HCT116 (cell line): Measurements from ENCODE around the gene SPATA21. TPM values are rescaled to one million over a fixed set of nuclear protein-coding genes. Genes with fewer than 3 reads are reported as not detected.

Source experiments
- ATAC-seq: fragments of 200-7000 bp; cut with Tn5 transposase; 2 replicates; pipeline ENCODE4 v1.9.1; 2020; ENCODE audit warnings: mild to moderate bottlenecking, moderate library complexity
- BruUV-seq: library from RNA; stranded (reverse); fragments of 400-500 nt; replicated peaks from 2 replicates; lab custom pipeline; 2021; lab: Mats Ljungman, UMichigan
- CTCF ChIA-PET: fragments of 300-600 bp; sonication (Branson Sonifier 250); formaldehyde crosslinking; loops from one replicate; lab custom pipeline; 2021; ENCODE audit warnings: antibody characterized with exemption; lab: Charles Lee
- POLR2A ChIA-PET: fragments of 300-600, 350-600 bp; sonication (Branson Sonifier 250); formaldehyde crosslinking; loops from one replicate; lab custom pipeline; 2021; ENCODE audit warnings: antibody characterized with exemption; lab: Charles Lee
- RAD21 ChIA-PET, 2 experiments: fragments of 300-600 bp; sonication (Branson Sonifier 250); formaldehyde crosslinking; loops; one replicate each; lab custom pipeline; 2023; ENCODE audit warnings: low total read pairs in 2 of 2; ENCODE audit not compliant: uncharacterized antibody in 2 of 2, unreplicated experiment in 2 of 2, low non-redundant PET in 1 of 2; lab: Charles Lee
- DNase-seq: peaks from one replicate; pipeline ENCODE4 v3.0.0-alpha.2; 2010; ENCODE audit warnings: low read depth, low spot score
- H2AFZ ChIP-seq: fragments of 200-600 bp; shearing (Covaris generic), sonication (generic); 2 replicates; pipeline ENCODE4 v1.6.1; 2017; ENCODE audit warnings: low read depth, mixed run types, mixed read lengths, antibody characterized with exemption, low read length; ENCODE audit not compliant: poor library complexity, severe bottlenecking
- H3K27ac ChIP-seq: 2 replicates; pipeline ENCODE4 v1.5.1; 2012; ENCODE audit warnings: low read depth, low read length
- H3K27me3 ChIP-seq: fragments of 200-600 bp; sonication (generic); 2 replicates; pipeline ENCODE4 v1.6.1; 2016; ENCODE audit warnings: mixed run types, low read length, mixed read lengths; ENCODE audit not compliant: insufficient read depth
- H3K36me3 ChIP-seq, 2 experiments: fragments of 200-500 bp in 1 of 2; fragments of 200-600 bp in 1 of 2; sonication (Bioruptor generic) in 1 of 2; sonication (generic) in 1 of 2; 2 replicates each; pipeline versions ENCODE4 v1.5.1 to v1.6.1; 2014 to 2016; ENCODE audit warnings: low read length in 2 of 2, inconsistent platforms in 1 of 2, mixed read lengths in 1 of 2, mixed run types in 1 of 2; ENCODE audit not compliant: insufficient read depth in 2 of 2, control insufficient read depth in 1 of 2
- H3K4me1 ChIP-seq, 2 experiments: fragments of 200-600 bp in 1 of 2; sonication (generic) in 1 of 2; 2 replicates each; pipeline versions ENCODE4 v1.5.1 to v1.6.1; 2012 to 2017; ENCODE audit warnings: low read length in 2 of 2, inconsistent platforms in 1 of 2, mild to moderate bottlenecking in 1 of 2, mixed read lengths in 1 of 2, mixed run types in 1 of 2, moderate library complexity in 1 of 2; ENCODE audit not compliant: insufficient read depth in 2 of 2, control insufficient read depth in 1 of 2
- H3K4me2 ChIP-seq: fragments of 200-600 bp; sonication (generic); 2 replicates; pipeline ENCODE4 v1.6.1; 2017; ENCODE audit warnings: mixed run types, low read length, mixed read lengths
- H3K4me3 ChIP-seq, 2 experiments: fragments of 200-600 bp in 1 of 2; sonication (generic) in 1 of 2; replicated peaks in 1 of 2; 2 replicates each; pipeline ENCODE4 v1.5.1; 2011 to 2016; ENCODE audit warnings: low read length in 2 of 2, control low read depth in 1 of 2, low read depth in 1 of 2, mild to moderate bottlenecking in 1 of 2, mixed read lengths in 1 of 2, mixed run types in 1 of 2
- H3K79me2 ChIP-seq: fragments of 200-600 bp; sonication (generic); 2 replicates; pipeline ENCODE4 v1.6.1; 2017; ENCODE audit warnings: mild to moderate bottlenecking, mixed run types, low read length, moderate library complexity, mixed read lengths; ENCODE audit not compliant: insufficient read depth
- H3K9ac ChIP-seq: fragments of 200-600 bp; sonication (generic); 2 replicates; pipeline ENCODE4 v1.6.1; 2016; ENCODE audit warnings: low read length, mixed read lengths
- H3K9me2 ChIP-seq: fragments of 200-600 bp; sonication (generic), shearing (Covaris generic); 2 replicates; pipeline ENCODE4 v1.6.1; 2017; ENCODE audit warnings: mixed run types, mild to moderate bottlenecking, moderate library complexity; ENCODE audit not compliant: insufficient read depth
- H3K9me3 ChIP-seq, 2 experiments: fragments of 200-500 bp in 1 of 2; fragments of 200-600 bp in 1 of 2; sonication (Bioruptor generic) in 1 of 2; sonication (generic) in 1 of 2; 2 replicates each; pipeline ENCODE4 v1.6.1; 2014 to 2017; ENCODE audit warnings: low read length in 2 of 2, mixed read lengths in 2 of 2, inconsistent platforms in 1 of 2, low read depth in 1 of 2, mild to moderate bottlenecking in 1 of 2, mixed run types in 1 of 2, moderate library complexity in 1 of 2; ENCODE audit not compliant: control insufficient read depth in 1 of 2, insufficient read depth in 1 of 2
- H4K20me1 ChIP-seq: fragments of 200-600 bp; sonication (generic), shearing (Covaris generic); 2 replicates; pipeline ENCODE4 v1.6.1; 2017; ENCODE audit warnings: mixed run types, mild to moderate bottlenecking, moderate library complexity; ENCODE audit not compliant: insufficient read depth
- CBX3 ChIP-seq: IDR thresholded peaks from 2 replicates; pipeline ENCODE4 v1.6.1; 2012; ENCODE audit warnings: low read depth
- ELF1 ChIP-seq: IDR thresholded peaks from 2 replicates; pipeline ENCODE4 v1.6.1; 2012; ENCODE audit warnings: low read depth, borderline replicate concordance
- EZH2 ChIP-seq: fragments of 200-600 bp; sonication (generic); IDR thresholded peaks from 2 replicates; pipeline ENCODE4 v1.6.1; 2017; ENCODE audit warnings: antibody characterized with exemption, mixed run types
- EZH2phosphoT487 ChIP-seq: fragments of 200-600 bp; IDR thresholded peaks from 2 replicates; pipeline ENCODE4 v1.6.1; 2018; ENCODE audit warnings: antibody characterized with exemption, borderline replicate concordance
- FOSL1 ChIP-seq: IDR thresholded peaks from 2 replicates; pipeline ENCODE4 v1.6.1; 2012; ENCODE audit warnings: low read depth
- JUND ChIP-seq: IDR thresholded peaks from 2 replicates; pipeline ENCODE4 v1.6.1; 2012
- RAD21 ChIP-seq: IDR thresholded peaks from 2 replicates; pipeline ENCODE4 v1.6.1; 2012; ENCODE audit warnings: low read depth, mild to moderate bottlenecking
- ZFX ChIP-seq: fragments of 450-650 bp; IDR thresholded peaks from 2 replicates; pipeline ENCODE4 v1.6.1; 2017
- ZNF274 ChIP-seq: fragments of 200-500 bp; sonication (Bioruptor generic); IDR thresholded peaks from 2 replicates; pipeline ENCODE4 v1.6.1; 2014; ENCODE audit warnings: mild to moderate bottlenecking, low read depth, low read length, inconsistent platforms
- intact Hi-C: fragments of 100-400 bp; cut with micrococcal nuclease; formaldehyde crosslinking; loops from 2 replicates; pipeline ENCODE4 v1.10.0; 2022
- total RNA-seq: library from RNA; stranded (reverse); gene quantifications from one replicate; pipeline ENCODE4 v1.2.1, GENCODE V29; 2021; ENCODE audit not compliant: unreplicated experiment

Gene SPATA21
- total RNA-seq, 1 experiment from 2014 or later, result not detected

GRCh38 chr1:16413191-16413590, 24.0 kb downstream of the SPATA21 start:
- ChIA-PET POLR2A (no interaction called here), RAD21 (no interaction called here)

GRCh38 chr1:16410803-16411202, 26.4 kb downstream of the SPATA21 start:
- TF ChIP-seq ZNF274 (no peak), FOSL1 (no peak), ZFX (no peak), RAD21 (no peak), ELF1 (no peak), EZH2phosphoT487 (no peak), JUND (no peak), CBX3 (no peak), EZH2 (no peak)
- H2AFZ ChIP-seq, result no peak overlapping the region
- H3K9ac ChIP-seq, result no peak overlapping the region
- ATAC-seq (no peak), DNase-seq (no peak)
- no peaks in the 10 kb centered on the region for H3K9me3 ChIP-seq
- no peaks in the 10 kb centered on the region for H4K20me1 ChIP-seq
- no peak overlapping the region for H3K4me3 ChIP-seq
- intact Hi-C loops, result no loop called here
- no peaks in the 10 kb centered on the region for H3K9me2 ChIP-seq
- H3K79me2 ChIP-seq, result no peaks in the 10 kb centered on the region
- CTCF ChIA-PET, result no interaction called here
- H3K36me3 ChIP-seq, result no peaks in the 10 kb centered on the region
- RAD21 ChIA-PET, result no interaction called here
- no peaks in the 10 kb centered on the region for H3K4me1 ChIP-seq
- no peaks in the 10 kb centered on the region for H3K27me3 ChIP-seq
- no TSS peak for BruUV-seq
- H3K4me2 ChIP-seq, result no peak overlapping the region
- POLR2A ChIA-PET, result no interaction called here
- H3K27ac ChIP-seq, result no peak overlapping the region

More at GRCh38 chr1:16413191-16413590, 24.0 kb downstream of the SPATA21 start:
- CTCF ChIA-PET, result no interaction called here
- Histone ChIP-seq H3K27ac (no peak overlapping the region), H2AFZ (no peak overlapping the region), H4K20me1 (no peaks in the 10 kb centered on the region), H3K36me3 (no peaks in the 10 kb centered on the region), H3K9ac (no peak overlapping the region), H3K4me1 (peaks cover 0 to 10% of the 10 kb centered on the region in 2 experiments; a peak in 2 of 4 replicates), H3K79me2 (no peaks in the 10 kb centered on the region), H3K9me3 (no peaks in the 10 kb centered on the region), H3K4me2 (no peak overlapping the region), H3K27me3 (no peaks in the 10 kb centered on the region), H3K9me2 (no peaks in the 10 kb centered on the region), H3K4me3 (no peak overlapping the region)
- no peak for TF ChIP-seq ZNF274
- intact Hi-C loops, result no loop called here
- DNase-seq, result no peak
- ATAC-seq, result no peak
- BruUV-seq, result no TSS peak
